NCI-H1105 treated with DMSO at 0.1 percent for 48 hours (cell line): ENCODE data around the gene LAMTOR5.
"Not testable (repeated sequence)": the region's sequence is repeated elsewhere in the genome, so short reads cannot be mapped to it uniquely, and the experiment has no call there.

Experiments
- DNase-seq: peaks from one replicate; lab custom pipeline; 2025; lab: John Stamatoyannopoulos, UW

LAMTOR5 gene

GRCh38 chr1:110407260-110408210 lies at the start of gene LAMTOR5:
Gene LAMTOR5 (minus strand): TSS chr1:110407694. CDS start chr1:110407620, 74 bp downstream.
- peak; percentile 87 for DNase-seq

GRCh38 chr1:110457206-110457605 lies 49.7 kb upstream of the LAMTOR5 start:
- no peak for DNase-seq

- DNase-seq = no peak
Measured at GRCh38 chr1:110455151-110455550, 47.7 kb upstream of the LAMTOR5 start.

GRCh38 chr1:110454328-110454727 lies 46.8 kb upstream of the LAMTOR5 start:
- DNase-seq = no peak

- DNase-seq = no peak
Measured at GRCh38 chr1:110453829-110454228, 46.3 kb upstream of the LAMTOR5 start.

GRCh38 chr1:110452330-110452729 lies 44.8 kb upstream of the LAMTOR5 start:
- DNase-seq = no peak

GRCh38 chr1:110450929-110451328 lies 43.4 kb upstream of the LAMTOR5 start, which contains the start of gene PROK1:
Gene PROK1 (plus strand): TSS chr1:110451149. CDS start chr1:110451217, 68 bp downstream.
- DNase-seq = no peak

- DNase-seq = no peak
Measured at GRCh38 chr1:110449661-110450651, 42.5 kb upstream of the LAMTOR5 start.

GRCh38 chr1:110444561-110444960 lies 37.1 kb upstream of the LAMTOR5 start:
- DNase-seq = no peak

GRCh38 chr1:110443451-110443850 lies 36.0 kb upstream of the LAMTOR5 start:
- no peak for DNase-seq

- DNase-seq = no peak
Measured at GRCh38 chr1:110441888-110442287, 34.4 kb upstream of the LAMTOR5 start.

- DNase-seq = no peak
Measured at GRCh38 chr1:110440877-110441276, 33.4 kb upstream of the LAMTOR5 start.

- not testable (repeated sequence) for DNase-seq
Measured at GRCh38 chr1:110439873-110440272, 32.4 kb upstream of the LAMTOR5 start.

GRCh38 chr1:110438893-110439292 lies 31.4 kb upstream of the LAMTOR5 start:
- DNase-seq = no peak

- not testable (repeated sequence) for DNase-seq
Measured at GRCh38 chr1:110437645-110438299, 30.3 kb upstream of the LAMTOR5 start.

- no peak for DNase-seq
Measured at GRCh38 chr1:110436635-110437034, 29.1 kb upstream of the LAMTOR5 start.

- no peak for DNase-seq
Measured at GRCh38 chr1:110434946-110435345, 27.5 kb upstream of the LAMTOR5 start.

- no peak for DNase-seq
Measured at GRCh38 chr1:110433803-110434202, 26.3 kb upstream of the LAMTOR5 start.

GRCh38 chr1:110433213-110433612 lies 25.7 kb upstream of the LAMTOR5 start:
- DNase-seq = no peak

GRCh38 chr1:110430901-110431300 lies 23.4 kb upstream of the LAMTOR5 start:
- no peak for DNase-seq

- no peak for DNase-seq
Measured at GRCh38 chr1:110430366-110430765, 22.9 kb upstream of the LAMTOR5 start.

GRCh38 chr1:110428946-110429345 lies 21.5 kb upstream of the LAMTOR5 start:
- no peak for DNase-seq
